ENCODE measurements around the gene DNMT3L.

GRCh38 chr21:44255511-44255981 lies 6.2 kb downstream of the DNMT3L start:
- TF ChIP-seq CTCF (IDR thresholded peaks at IDR 0.05), result no peak
- no peak for TF ChIP-seq POLR2A (IDR thresholded peaks at IDR 0.05)
